ENCODE results near the gene APOL1. TPM values are rescaled to one million over a fixed set of nuclear protein-coding genes. Genes with fewer than 3 reads are reported as not detected.
"Not testable (repeated sequence)": the region's sequence is repeated elsewhere in the genome, so short reads cannot be mapped to it uniquely, and the experiment has no call there.

The APOL1 gene
- total and polyA plus RNA-seq, 2 donors (not counting 3 experiments of a cell fraction or from before 2014, with no cell fraction given) = 8.2 to 14.1 TPM

DNA sequence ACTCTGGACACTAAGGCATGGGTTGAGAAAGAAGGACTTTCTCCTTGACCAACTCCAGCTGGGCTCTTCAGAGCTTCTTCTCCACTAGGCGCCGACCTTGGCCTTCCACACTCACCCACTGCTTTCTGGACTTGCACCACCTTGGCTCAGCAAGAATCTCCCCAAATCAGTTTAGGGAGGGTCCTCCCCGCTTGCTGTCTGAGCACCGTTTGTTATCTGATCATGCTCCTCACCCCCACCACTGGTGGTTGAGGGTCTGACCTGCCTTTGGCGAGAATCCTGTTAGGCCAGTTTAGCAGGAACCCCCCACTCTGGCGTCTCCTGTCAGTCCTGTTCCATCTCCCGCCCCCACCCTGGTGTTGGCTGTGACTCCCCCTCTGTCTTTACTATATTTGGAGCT lies 24.0 kb upstream of the APOL1 start:
- H2AFZ ChIP-seq (ENCODE audit: low read depth, low read length) = no peak overlapping the region
- no peak overlapping the region for H3K9ac ChIP-seq (replicated peaks; ENCODE audit: extremely low read depth, insufficient read depth, low read length)
- H3K27ac ChIP-seq (ENCODE audit: insufficient read depth, low read depth, low read length) = no peak overlapping the region
- H3K4me3 ChIP-seq (replicated peaks in 1 of 3; ENCODE audit: insufficient read depth in 1 of 3, low read depth in 1 of 3, low read length in 3 of 3) = no peak overlapping the region
- peaks cover 11 to 32% of the 10 kb centered on the region in 2 experiments for H3K36me3 ChIP-seq (ENCODE audit: control insufficient read depth in 2 of 2, extremely low read depth in 1 of 2, insufficient read depth in 2 of 2, low read length in 2 of 2)
- no peak for TF ChIP-seq FOS (IDR thresholded peaks at IDR 0.05; ENCODE audit: borderline replicate concordance, insufficient read depth, low read length)
- TF ChIP-seq MYC (IDR thresholded peaks at IDR 0.05; ENCODE audit: low read depth, low read length) = no peak
- TF ChIP-seq EZH2 (IDR thresholded peaks at IDR 0.05; ENCODE audit: borderline replicate concordance, low read depth, low read length, severe bottlenecking) = no peak
- TF ChIP-seq JUN (IDR thresholded peaks at IDR 0.05; ENCODE audit: borderline replicate concordance, insufficient read depth, insufficient read length, low read depth) = no peak
- TF ChIP-seq, protein P1, sequence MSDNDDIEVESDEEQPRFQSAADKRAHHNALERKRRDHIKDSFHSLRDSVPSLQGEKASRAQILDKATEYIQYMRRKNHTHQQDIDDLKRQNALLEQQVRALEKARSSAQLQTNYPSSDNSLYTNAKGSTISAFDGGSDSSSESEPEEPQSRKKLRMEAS (IDR thresholded peaks at IDR 0.05; ENCODE audit: insufficient read depth, insufficient read length) = no peak
- TF ChIP-seq CTCF (IDR thresholded peaks at IDR 0.05; ENCODE audit: extremely low read depth in 1 of 2, insufficient read depth in 1 of 2, low read depth in 1 of 2, low read length in 2 of 2) = no peak
- TF ChIP-seq GATA2 (IDR thresholded peaks at IDR 0.05; ENCODE audit: insufficient read depth, insufficient read length, low read depth, low read length) = no peak
- TF ChIP-seq POLR2AphosphoS5 (IDR thresholded peaks at IDR 0.05; ENCODE audit: insufficient read depth, low read depth, low read length) = no peak
- no peak for TF ChIP-seq POLR2A (IDR thresholded peaks at IDR 0.05; ENCODE audit: low read depth, low read length)
- BruUV-seq (replicated peaks) = no TSS peak
- intact Hi-C loops (cut with micrococcal nuclease) = no loop called here
- ChIA-PET POLR2A (no interaction called here), CTCF (no interaction called here)
- no peaks in the 10 kb centered on the region for H3K27me3 ChIP-seq (ENCODE audit: control insufficient read depth in 2 of 2, insufficient read depth in 2 of 2, low read length in 2 of 2)
- dilution Hi-C loops (cut with MboI; ENCODE audit: extremely low pct_ligation_motif_present, low sequenced_read_pairs) = no loop called here
- H4K20me1 ChIP-seq (replicated peaks; ENCODE audit: control insufficient read depth, extremely low read depth, insufficient read depth, low read length) = no peaks in the 10 kb centered on the region
- H3K4me1 ChIP-seq (ENCODE audit: control insufficient read depth, extremely low read depth, insufficient read depth, low read length) = no peaks in the 10 kb centered on the region
- H3K9me1 ChIP-seq (replicated peaks; ENCODE audit: control insufficient read depth, extremely low read depth, insufficient read depth, low read length) = no peaks in the 10 kb centered on the region
- H3K79me2 ChIP-seq (ENCODE audit: control insufficient read depth, insufficient read depth, low read length) = no peaks in the 10 kb centered on the region
- no peaks in the 10 kb centered on the region for H3K9me3 ChIP-seq (replicated peaks; ENCODE audit: control insufficient read depth, insufficient read depth, low read length)
- DNase-seq (ENCODE audit: low read depth, low spot score) = no peak
- FAIRE-seq = no peak
- no peak overlapping the region for H3K4me2 ChIP-seq (ENCODE audit: insufficient read depth, low read length)

DNA sequence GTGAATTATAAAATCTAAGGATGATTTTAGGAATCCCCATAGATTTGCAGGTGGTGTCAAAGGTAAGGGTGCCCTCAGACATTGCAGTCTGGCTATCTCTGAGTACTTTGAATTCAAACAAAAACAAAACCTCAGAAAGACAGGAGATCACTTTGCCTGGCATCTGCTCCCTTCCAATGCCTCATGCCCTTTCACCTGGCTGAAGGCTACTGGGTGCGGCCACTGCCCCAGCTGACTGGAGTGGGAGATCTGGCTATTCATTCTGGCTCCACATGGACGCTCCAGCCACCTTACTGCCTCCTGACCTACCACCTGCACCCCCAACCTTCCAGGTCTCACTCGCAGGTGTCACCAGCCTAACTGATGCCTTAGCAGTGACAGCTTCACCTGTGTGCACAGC lies 23.3 kb upstream of the APOL1 start:
- H3K27me3 ChIP-seq (ENCODE audit: control insufficient read depth in 2 of 2, insufficient read depth in 2 of 2, low read length in 2 of 2); H3K9me3 ChIP-seq (replicated peaks; ENCODE audit: control insufficient read depth, insufficient read depth, low read length); H3K79me2 ChIP-seq (ENCODE audit: control insufficient read depth, insufficient read depth, low read length); H3K4me3 ChIP-seq (replicated peaks in 1 of 3; ENCODE audit: insufficient read depth in 1 of 3, low read depth in 1 of 3, low read length in 3 of 3); H3K9me1 ChIP-seq (replicated peaks; ENCODE audit: control insufficient read depth, extremely low read depth, insufficient read depth, low read length); dilution Hi-C loops (cut with MboI; ENCODE audit: extremely low pct_ligation_motif_present, low sequenced_read_pairs); BruUV-seq (replicated peaks); FAIRE-seq; H3K9ac ChIP-seq (replicated peaks; ENCODE audit: extremely low read depth, insufficient read depth, low read length); H4K20me1 ChIP-seq (replicated peaks; ENCODE audit: control insufficient read depth, extremely low read depth, insufficient read depth, low read length); H2AFZ ChIP-seq (ENCODE audit: low read depth, low read length); H3K27ac ChIP-seq (ENCODE audit: insufficient read depth, low read depth, low read length); H3K4me1 ChIP-seq (ENCODE audit: control insufficient read depth, extremely low read depth, insufficient read depth, low read length); H3K4me2 ChIP-seq (ENCODE audit: insufficient read depth, low read length); POLR2A ChIA-PET; DNase-seq (ENCODE audit: low read depth, low spot score); CTCF ChIA-PET: not testable (repeated sequence)
- peaks cover 11 to 32% of the 10 kb centered on the region in 2 experiments for H3K36me3 ChIP-seq (ENCODE audit: control insufficient read depth in 2 of 2, extremely low read depth in 1 of 2, insufficient read depth in 2 of 2, low read length in 2 of 2)
- intact Hi-C loops (cut with micrococcal nuclease) = loop anchor here (1.0 kb wide), 2 partner anchors 19 to 257 kb away; no protein-coding TSS in a partner anchor

DNA sequence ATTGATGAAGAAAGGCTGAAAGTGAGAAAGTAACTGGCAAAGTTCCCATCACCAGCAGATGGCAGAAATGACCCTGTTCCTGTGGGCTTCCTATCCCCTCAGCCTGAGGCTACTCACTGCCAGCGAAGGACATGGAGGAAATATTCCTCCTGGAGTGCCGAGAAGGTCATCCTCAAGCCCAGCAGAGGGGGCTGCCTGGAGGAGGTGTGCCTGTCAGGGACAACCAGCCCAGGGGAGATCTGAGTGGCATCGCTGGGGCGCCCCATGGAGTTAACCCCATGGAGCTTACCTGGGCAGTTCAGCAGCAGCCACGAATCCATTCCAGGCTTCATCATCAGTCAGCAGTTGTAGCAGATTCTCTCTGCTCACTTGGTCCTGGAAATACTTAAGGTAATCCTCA lies 21.9 kb upstream of the APOL1 start:
- CTCF ChIA-PET = interaction anchor here (0.6 kb wide), 1 partner anchor 255 kb away, joined by 3 read pairs; no protein-coding TSS in a partner anchor
- H3K9ac ChIP-seq (replicated peaks; ENCODE audit: extremely low read depth, insufficient read depth, low read length); H3K4me3 ChIP-seq (replicated peaks in 1 of 3; ENCODE audit: insufficient read depth in 1 of 3, low read depth in 1 of 3, low read length in 3 of 3); H3K4me1 ChIP-seq (ENCODE audit: control insufficient read depth, extremely low read depth, insufficient read depth, low read length); H3K9me1 ChIP-seq (replicated peaks; ENCODE audit: control insufficient read depth, extremely low read depth, insufficient read depth, low read length); H3K27me3 ChIP-seq (ENCODE audit: control insufficient read depth in 2 of 2, insufficient read depth in 2 of 2, low read length in 2 of 2); H2AFZ ChIP-seq (ENCODE audit: low read depth, low read length); H3K27ac ChIP-seq (ENCODE audit: insufficient read depth, low read depth, low read length); dilution Hi-C loops (cut with MboI; ENCODE audit: extremely low pct_ligation_motif_present, low sequenced_read_pairs); DNase-seq (ENCODE audit: low read depth, low spot score); intact Hi-C loops (cut with micrococcal nuclease); H3K79me2 ChIP-seq (ENCODE audit: control insufficient read depth, insufficient read depth, low read length); H4K20me1 ChIP-seq (replicated peaks; ENCODE audit: control insufficient read depth, extremely low read depth, insufficient read depth, low read length); POLR2A ChIA-PET; BruUV-seq (replicated peaks); H3K4me2 ChIP-seq (ENCODE audit: insufficient read depth, low read length); H3K9me3 ChIP-seq (replicated peaks; ENCODE audit: control insufficient read depth, insufficient read depth, low read length): not testable (repeated sequence)
- peak; percentile 90 for FAIRE-seq
- peaks cover 11 to 32% of the 10 kb centered on the region in 2 experiments for H3K36me3 ChIP-seq (ENCODE audit: control insufficient read depth in 2 of 2, extremely low read depth in 1 of 2, insufficient read depth in 2 of 2, low read length in 2 of 2)
